Smooth muscle cell of the pulmonary artery (primary cell): Measurements from ENCODE around the gene RTL5. TPM values are rescaled to one million over a fixed set of nuclear protein-coding genes. Genes with fewer than 3 reads are reported as not detected.

Source experiments
- total RNA-seq: library from RNA; depleted of rRNA; stranded (reverse); fragments of >200 nt; gene quantifications from 2 replicates; pipeline ENCODE4 v1.2.3, GENCODE V29; 2014

The RTL5 gene
- total RNA-seq = 5.3 and 7.2 TPM in 2 replicates

DNA sequence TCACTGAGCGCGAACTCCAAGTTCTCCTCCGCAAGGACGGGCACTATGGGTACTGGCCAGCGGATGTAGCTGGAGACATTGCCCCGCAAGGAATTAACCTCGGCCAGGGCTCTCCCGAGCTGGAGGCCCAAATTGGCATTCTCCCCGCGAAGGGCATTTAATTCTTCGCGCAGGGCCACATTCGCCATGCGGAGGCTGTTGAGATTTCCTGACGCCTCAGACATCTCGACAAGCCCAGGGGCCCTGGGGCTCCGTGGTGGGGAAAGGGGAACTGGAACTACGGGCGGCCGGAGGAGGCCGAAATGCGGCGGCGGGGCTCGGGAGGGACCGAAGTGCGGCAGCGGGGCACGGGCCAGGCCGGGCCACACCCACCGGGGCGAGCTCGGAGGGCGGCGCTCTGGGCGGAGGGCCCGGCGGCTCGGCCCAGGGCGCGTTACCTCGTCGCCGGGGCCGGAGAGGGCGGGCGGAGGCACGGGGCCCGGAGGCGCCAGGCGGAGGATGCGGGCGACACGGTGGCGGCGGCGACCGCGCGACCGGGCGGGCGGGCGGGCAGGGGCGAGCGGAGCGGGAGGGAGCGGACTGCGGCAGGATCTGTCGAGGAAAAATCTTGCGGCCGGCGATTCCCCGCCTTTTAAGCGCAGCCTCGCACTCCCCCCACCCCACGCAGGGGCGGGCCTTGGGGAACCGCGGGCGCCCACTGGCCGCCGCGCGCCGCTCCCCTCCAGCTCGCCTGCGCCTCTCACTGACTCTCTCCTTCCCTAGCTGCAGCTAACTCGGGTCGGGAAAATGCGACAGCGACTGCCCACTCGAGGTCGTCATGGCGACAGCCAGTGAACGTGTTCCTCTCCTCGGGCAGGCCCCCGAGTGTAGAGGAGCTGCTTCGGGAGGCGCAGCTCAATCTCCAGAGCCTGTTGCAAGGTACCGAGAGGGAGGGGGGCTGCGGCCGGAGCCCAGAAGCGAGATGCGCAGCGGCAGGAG is at the start of gene RTL5:
Gene RTL5, minus strand, starts transcription at position 599 of the 978 bp plus-strand sequence.

Other genes starting within 250 kb of the RTL5 start
- 2.4 and 4.4 TPM in 2 replicates for gene NHSL2, start 221.1 kb downstream of the RTL5 start, total RNA-seq
- gene PIN4, start 49.8 kb upstream of the RTL5 start, total RNA-seq = 6.0 and 9.6 TPM in 2 replicates
- 0.63 and 1.6 TPM in 2 replicates for gene ERCC6L, start 107.1 kb upstream of the RTL5 start, total RNA-seq
- gene RPS4X, start 145.3 kb upstream of the RTL5 start, total RNA-seq = 466 and 529 TPM in 2 replicates
- not detected in 2 replicates for gene CITED1, start 174.0 kb upstream of the RTL5 start, total RNA-seq